Hepatocyte (in vitro differentiated cells): Measurements from ENCODE around the gene RNF217. TPM values are rescaled to one million over a fixed set of nuclear protein-coding genes. Genes with fewer than 3 reads are reported as not detected.
"Not testable (repeated sequence)": the region's sequence is repeated elsewhere in the genome, so short reads cannot be mapped to it uniquely, and the experiment has no call there.

Experiments used
- DNase-seq: peaks from one replicate; pipeline ENCODE4 v3.0.0-alpha.2; 2016; ENCODE audit warnings: low spot score
- H2AFZ ChIP-seq: fragments of 200-600 bp; sonication (generic); 2 replicates; pipeline ENCODE4 v1.6.0; 2016; ENCODE audit warnings: antibody characterized with exemption, mild to moderate bottlenecking
- H3K27ac ChIP-seq: fragments of 200-600 bp; sonication (generic); 2 replicates; pipeline ENCODE4 v1.5.1; 2016; ENCODE audit warnings: mild to moderate bottlenecking
- H3K27me3 ChIP-seq: fragments of 200-600 bp; sonication (generic); 2 replicates; pipeline ENCODE4 v1.6.1; 2016
- H3K36me3 ChIP-seq: fragments of 200-600 bp; sonication (generic); replicated peaks from 2 replicates; pipeline ENCODE4 v1.5.1; 2016; ENCODE audit warnings: low read depth; ENCODE audit not compliant: insufficient read depth
- H3K4me1 ChIP-seq: fragments of 200-600 bp; sonication (generic); 2 replicates; pipeline ENCODE4 v1.5.1; 2016; ENCODE audit warnings: mild to moderate bottlenecking, moderate library complexity; ENCODE audit not compliant: insufficient read depth
- H3K4me2 ChIP-seq: fragments of 200-600 bp; sonication (generic); 2 replicates; pipeline ENCODE4 v1.6.0; 2016
- H3K4me3 ChIP-seq: fragments of 200-600 bp; sonication (generic); 2 replicates; pipeline ENCODE4 v1.5.1; 2016; ENCODE audit warnings: mild to moderate bottlenecking
- H3K79me2 ChIP-seq: fragments of 200-600 bp; sonication (generic); 2 replicates; pipeline ENCODE4 v1.6.0; 2017; ENCODE audit warnings: mild to moderate bottlenecking
- H3K9me2 ChIP-seq: fragments of 200-600 bp; sonication (generic); replicated peaks from 2 replicates; pipeline ENCODE4 v1.6.0; 2017; ENCODE audit warnings: mild to moderate bottlenecking; ENCODE audit not compliant: insufficient read depth
- H3K9me3 ChIP-seq: fragments of 200-600 bp; sonication (generic); 2 replicates; pipeline ENCODE4 v1.5.1; 2016; ENCODE audit warnings: low read depth, mild to moderate bottlenecking
- H4K20me1 ChIP-seq: fragments of 200-600 bp; sonication (generic); 2 replicates; pipeline ENCODE4 v1.6.0; 2016; ENCODE audit warnings: mild to moderate bottlenecking; ENCODE audit not compliant: insufficient read depth, poor library complexity, severe bottlenecking
- CTCF ChIP-seq: fragments of 200-600 bp; sonication (generic); IDR thresholded peaks from 2 replicates; pipeline ENCODE4 v1.5.1; 2016; ENCODE audit warnings: antibody characterized with exemption, mild to moderate bottlenecking; ENCODE audit not compliant: poor library complexity
- EZH2 ChIP-seq: fragments of 200-600 bp; sonication (generic); IDR thresholded peaks from 2 replicates; pipeline ENCODE4 v1.6.1; 2016; ENCODE audit warnings: antibody characterized with exemption, mild to moderate bottlenecking, borderline replicate concordance
- EZH2phosphoT487 ChIP-seq: fragments of 200-600 bp; sonication (generic); IDR thresholded peaks from one replicate; pipeline ENCODE4 v1.6.1; 2018; ENCODE audit warnings: antibody characterized with exemption, mild to moderate bottlenecking, low read depth, moderate library complexity; ENCODE audit not compliant: unreplicated experiment, severe bottlenecking
- WGBS: methylation state at CpG from one replicate; pipeline ENCODE4 v1.1.6; 2016; ENCODE audit warnings: low lambda C conversion rate; ENCODE audit errors: missing lambda C conversion rate; 5-methylcytosine and 5-hydroxymethylcytosine counted together
- polyA plus RNA-seq: library from polyadenylated mRNA; unstranded; fragments of >200 nt; fragmentation: Nextera tagmentation; extraction: Ambion mirVana; gene quantifications from 2 replicates; pipeline ENCODE4 v1.2.1, GENCODE V29; 2016
- total RNA-seq: library from RNA; depleted of rRNA; stranded (reverse); fragments of >200 nt; gene quantifications from 2 replicates; pipeline ENCODE4 v1.2.3, GENCODE V29; 2014

The RNF217 gene
- total and polyA plus RNA-seq, 2 experiments from 2014 or later, result 8.8 to 18.4 TPM

- no peak for DNase-seq
- no peaks in the 10 kb centered on the region for H3K36me3 ChIP-seq
- TF ChIP-seq EZH2phosphoT487 (no peak), EZH2 (no peak), CTCF (no peak)
- no peaks in the 10 kb centered on the region for H3K9me2 ChIP-seq
- H3K27me3 ChIP-seq, result no peaks in the 10 kb centered on the region
- no peak overlapping the region for H2AFZ ChIP-seq
- H4K20me1 ChIP-seq, result no peaks in the 10 kb centered on the region
- H3K4me2 ChIP-seq, result no peak overlapping the region
- no peaks in the 10 kb centered on the region for H3K4me1 ChIP-seq
- peaks cover 15% of the 10 kb centered on the region for H3K79me2 ChIP-seq
- no peaks in the 10 kb centered on the region for H3K9me3 ChIP-seq
- 75% methylated on average over 3 of the region's 3 CpGs for WGBS
- H3K27ac ChIP-seq, result no peak overlapping the region
- no peak overlapping the region for H3K4me3 ChIP-seq
Observed at GRCh38 chr6:125027287-125027686, 65.0 kb downstream of the RNF217 start.

- 82% methylated on average over 6 of the region's 6 CpGs for WGBS
Observed at GRCh38 chr6:125030969-125031368, 68.7 kb downstream of the RNF217 start.

GRCh38 chr6:125031385-125031784 is 69.1 kb downstream of the RNF217 start:
- WGBS, result 44% methylated on average over 1 of the region's 1 CpG
- no peaks in the 10 kb centered on the region for H3K9me2 ChIP-seq
- TF ChIP-seq EZH2phosphoT487 (no peak), EZH2 (no peak), CTCF (no peak)
- H3K27me3 ChIP-seq, result no peaks in the 10 kb centered on the region
- peaks cover 10% of the 10 kb centered on the region for H3K79me2 ChIP-seq
- H3K36me3 ChIP-seq, result no peaks in the 10 kb centered on the region
- no peak overlapping the region for H3K4me3 ChIP-seq
- H2AFZ ChIP-seq, result no peak overlapping the region
- no peaks in the 10 kb centered on the region for H3K4me1 ChIP-seq
- H3K27ac ChIP-seq, result no peak overlapping the region
- H3K4me2 ChIP-seq, result no peak overlapping the region
- H3K9me3 ChIP-seq, result no peaks in the 10 kb centered on the region
- no peaks in the 10 kb centered on the region for H4K20me1 ChIP-seq
- DNase-seq, result no peak

More at GRCh38 chr6:125030969-125031368, 68.7 kb downstream of the RNF217 start:
- Histone ChIP-seq H3K4me1 (no peaks in the 10 kb centered on the region), H4K20me1 (no peaks in the 10 kb centered on the region), H3K27me3 (no peaks in the 10 kb centered on the region), H3K4me3 (no peak overlapping the region), H3K36me3 (no peaks in the 10 kb centered on the region), H3K27ac (no peak overlapping the region), H3K4me2 (no peak overlapping the region), H3K9me3 (no peaks in the 10 kb centered on the region), H3K79me2 (peaks cover 10% of the 10 kb centered on the region), H3K9me2 (no peaks in the 10 kb centered on the region), H2AFZ (no peak overlapping the region)
- no peak for TF ChIP-seq EZH2
- DNase-seq, result no peak

- not testable (repeated sequence) for H4K20me1 ChIP-seq, DNase-seq, H3K27ac ChIP-seq, H3K9me2 ChIP-seq, H3K27me3 ChIP-seq, H3K9me3 ChIP-seq, H3K4me1 ChIP-seq, H3K4me3 ChIP-seq, H3K36me3 ChIP-seq, H2AFZ ChIP-seq, H3K4me2 ChIP-seq
- H3K79me2 ChIP-seq, result peaks cover 12% of the 10 kb centered on the region
Observed at GRCh38 chr6:125034929-125035328, 72.7 kb downstream of the RNF217 start.

GRCh38 chr6:125036486-125036885 is 74.2 kb downstream of the RNF217 start:
- DNase-seq, H3K9me2 ChIP-seq, H3K36me3 ChIP-seq, H3K27ac ChIP-seq, H3K4me2 ChIP-seq, H3K4me3 ChIP-seq, H4K20me1 ChIP-seq, H3K27me3 ChIP-seq, H2AFZ ChIP-seq, H3K4me1 ChIP-seq, H3K9me3 ChIP-seq: not testable (repeated sequence)
- H3K79me2 ChIP-seq, result peaks cover 17% of the 10 kb centered on the region
- WGBS, result 72% methylated on average over 4 of the region's 4 CpGs
